Stomach (tissue), 9 donors: ENCODE data around the gene CDH16. TPM values are rescaled to one million over a fixed set of nuclear protein-coding genes. Genes with fewer than 3 reads are reported as not detected.

ENCODE experiments used
- DNase-seq, 2 donors: peaks; one replicate each; pipeline versions ENCODE4 v3.0.0 to v3.0.0-alpha.2; 2013 to 2019
- H3K27ac ChIP-seq, 5 donors: fragments of 200-600 bp in 4 of 5; sonication (generic) in 4 of 5; one replicate each; pipeline ENCODE4 v1.5.1; 2013 to 2019; ENCODE audit warnings: mild to moderate bottlenecking in 1 of 5, moderate library complexity in 1 of 5
- H3K27me3 ChIP-seq, 3 donors: fragments of 200-600 bp; sonication (generic); one replicate each; pipeline ENCODE4 v1.5.1; 2017 to 2019; ENCODE audit warnings: mixed run types in 1 of 3
- H3K36me3 ChIP-seq, 4 donors: fragments of 200-600 bp; sonication (generic); 1 replicate in 3 of 4; 2 replicates in 1 of 4; pipeline ENCODE4 v1.5.1; 2016 to 2019
- H3K4me1 ChIP-seq, 4 donors: fragments of 200-600 bp; sonication (generic); one replicate each; pipeline ENCODE4 v1.5.1; 2016 to 2019
- H3K4me3 ChIP-seq, 4 donors: fragments of 200-600 bp; sonication (generic) in 3 of 4; one replicate each; pipeline ENCODE4 v1.5.1; 2016 to 2019; ENCODE audit warnings: mild to moderate bottlenecking in 1 of 4
- H3K9me3 ChIP-seq, 4 donors: fragments of 200-600 bp; sonication (generic); one replicate each; pipeline ENCODE4 v1.5.1; 2016 to 2019
- EP300 ChIP-seq: sonication (generic); formaldehyde crosslinking; IDR thresholded peaks from one replicate; pipeline ENCODE4 v1.6.1; 2017; ENCODE audit warnings: antibody characterized with exemption
- POLR2A ChIP-seq, 4 donors: fragments of 450-650 bp; IDR thresholded peaks; one replicate each; pipeline ENCODE4 v1.6.1; 2016; ENCODE audit warnings: antibody characterized with exemption in 4 of 4, control low read depth in 2 of 4, mild to moderate bottlenecking in 1 of 4, moderate library complexity in 1 of 4
- POLR2AphosphoS5 ChIP-seq, 3 donors: sonication (generic); formaldehyde crosslinking; IDR thresholded peaks; one replicate each; pipeline ENCODE4 v1.6.1; 2016; ENCODE audit warnings: antibody characterized with exemption in 3 of 3
- WGBS, 5 donors: extraction: QIAGEN DNeasy Blood & Tissue Kit in 3 of 5; methylation state at CpG; one replicate each; pipeline versions ENCODE4 v1.1.5 to v1.1.7; 2013 to 2018; 5-methylcytosine and 5-hydroxymethylcytosine counted together
- intact Hi-C: fragments of 100-400 bp; cut with DNase I; formaldehyde crosslinking; loops from one replicate; pipeline ENCODE4 v1.15.1; 2023; ENCODE audit warnings: low total_unique reads
- polyA plus RNA-seq, 3 donors: library from polyadenylated mRNA; stranded (reverse); fragments of 200-250 nt; gene quantifications; one replicate each; pipeline ENCODE4 v1.2.3, GENCODE V29; 2013
- total RNA-seq, 5 donors: library from RNA; depleted of rRNA; stranded (reverse); fragments of >200 nt; gene quantifications; one replicate each; pipeline versions ENCODE4 v1.1.0 to v1.2.3, GENCODE V29; 2014 to 2016
- TF ChIP-seq, protein P1 (sequence below), 7 experiments: fragments of 450-650 bp in 4 of 7; fragments of 200-600 bp in 3 of 7; sonication (generic) in 3 of 7; IDR thresholded peaks; one replicate each; pipeline ENCODE4 v1.5.1; 2016 to 2019; ENCODE audit warnings: antibody characterized with exemption in 7 of 7, control low read depth in 2 of 7, mild to moderate bottlenecking in 1 of 7
- donor health status: healthy with polysubstance abuse.
- donor health status: Bipolar disorder and iron deficiency.
- donor health status: healthy.

The CDH16 gene
- total and polyA plus RNA-seq, 8 donors: 0.14 to 2.3 (median 1.1) TPM; not detected in 5

DNA sequence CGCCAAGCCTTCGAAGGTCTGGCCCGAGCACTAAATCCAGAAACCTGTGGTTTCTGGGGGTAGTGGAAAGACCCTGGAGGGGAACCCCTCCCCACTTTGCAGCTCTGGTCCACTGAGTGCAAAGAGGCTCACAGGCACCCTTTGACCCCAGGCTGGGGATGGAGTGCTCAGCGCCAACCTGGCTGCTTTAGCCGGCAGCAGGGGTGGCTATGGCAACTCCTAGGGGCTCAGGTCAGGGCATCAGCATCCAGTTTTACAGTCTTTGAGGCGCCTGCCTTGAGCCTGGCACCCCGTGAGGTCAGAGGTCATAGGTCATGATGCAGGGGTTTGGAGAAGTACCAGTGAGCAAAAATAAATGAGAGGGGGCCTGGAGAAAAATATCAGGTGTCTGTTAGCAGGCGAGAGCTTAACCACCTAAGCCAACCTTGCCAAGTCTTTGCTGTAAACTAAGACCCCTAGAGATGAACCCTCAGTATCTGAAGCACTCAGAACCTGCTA, 56.6 kb downstream of the CDH16 start:
- TF ChIP-seq POLR2A (IDR thresholded peaks at IDR 0.05): no peak
- TF ChIP-seq EP300: no peak
- TF ChIP-seq POLR2AphosphoS5 (IDR thresholded peaks at IDR 0.05): no peak
- TF ChIP-seq, protein P1, sequence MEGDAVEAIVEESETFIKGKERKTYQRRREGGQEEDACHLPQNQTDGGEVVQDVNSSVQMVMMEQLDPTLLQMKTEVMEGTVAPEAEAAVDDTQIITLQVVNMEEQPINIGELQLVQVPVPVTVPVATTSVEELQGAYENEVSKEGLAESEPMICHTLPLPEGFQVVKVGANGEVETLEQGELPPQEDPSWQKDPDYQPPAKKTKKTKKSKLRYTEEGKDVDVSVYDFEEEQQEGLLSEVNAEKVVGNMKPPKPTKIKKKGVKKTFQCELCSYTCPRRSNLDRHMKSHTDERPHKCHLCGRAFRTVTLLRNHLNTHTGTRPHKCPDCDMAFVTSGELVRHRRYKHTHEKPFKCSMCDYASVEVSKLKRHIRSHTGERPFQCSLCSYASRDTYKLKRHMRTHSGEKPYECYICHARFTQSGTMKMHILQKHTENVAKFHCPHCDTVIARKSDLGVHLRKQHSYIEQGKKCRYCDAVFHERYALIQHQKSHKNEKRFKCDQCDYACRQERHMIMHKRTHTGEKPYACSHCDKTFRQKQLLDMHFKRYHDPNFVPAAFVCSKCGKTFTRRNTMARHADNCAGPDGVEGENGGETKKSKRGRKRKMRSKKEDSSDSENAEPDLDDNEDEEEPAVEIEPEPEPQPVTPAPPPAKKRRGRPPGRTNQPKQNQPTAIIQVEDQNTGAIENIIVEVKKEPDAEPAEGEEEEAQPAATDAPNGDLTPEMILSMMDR (IDR thresholded peaks at IDR 0.05): no peak
- Histone ChIP-seq H3K9me3 (no peaks in the 10 kb centered on the region), H3K27me3 (no peaks in the 10 kb centered on the region), H3K4me3 (no peak overlapping the region), H3K4me1 (peaks cover 0 to 7% (median 0%) of the 10 kb centered on the region in 4 donors), H3K36me3 (no peaks in the 10 kb centered on the region), H3K27ac (no peak overlapping the region)
- DNase-seq: no peak
- intact Hi-C loops: loop anchor here (10.0 kb wide), 1 partner anchor 127 kb away; no protein-coding TSS in a partner anchor
- WGBS, 5 donors: 85 to 89% (median 87%) methylated on average over 7 to 8 of the region's 8 CpGs

DNA sequence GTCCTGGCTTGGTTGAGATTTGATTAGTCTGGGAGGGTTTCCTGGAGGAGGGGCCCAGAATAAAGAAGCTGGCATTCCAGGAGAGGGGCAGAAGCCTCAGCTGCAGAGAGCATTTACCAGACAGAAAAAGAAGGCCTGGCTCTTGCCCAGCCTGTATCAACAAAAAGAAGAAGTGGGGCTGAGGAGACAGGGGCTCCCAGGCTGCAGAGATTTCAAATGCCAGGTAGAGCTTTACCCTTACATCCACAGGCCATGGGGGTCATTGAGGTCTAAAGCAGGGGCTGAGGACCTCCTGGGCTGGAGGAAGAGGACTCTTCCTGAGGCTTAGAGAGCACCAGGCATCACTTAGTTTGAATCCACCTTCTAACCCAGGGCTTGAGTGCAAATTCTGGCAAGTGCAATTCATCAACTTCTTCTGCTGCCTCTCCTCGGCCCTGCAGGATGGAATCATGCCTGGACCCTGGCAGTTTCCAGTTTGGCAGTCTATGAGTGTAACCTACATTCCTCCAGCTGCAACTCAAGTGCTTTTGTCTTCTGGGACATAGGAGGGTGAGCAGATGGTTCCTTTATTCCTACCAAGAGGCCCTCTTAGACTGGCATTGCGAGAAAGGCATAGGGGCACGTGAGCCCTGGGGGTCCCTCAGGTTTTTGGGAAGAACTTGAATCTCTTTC, 59.2 kb downstream of the CDH16 start:
- no peak for TF ChIP-seq EP300
- TF ChIP-seq, protein P1 (IDR thresholded peaks at IDR 0.05): no peak
- no peak for TF ChIP-seq POLR2A (IDR thresholded peaks at IDR 0.05)
- TF ChIP-seq POLR2AphosphoS5 (IDR thresholded peaks at IDR 0.05): no peak
- intact Hi-C loops: loop anchor here (10.0 kb wide), 1 partner anchor 125 kb away; no protein-coding TSS in a partner anchor
- no peak overlapping the region for H3K4me3 ChIP-seq
- H3K27ac ChIP-seq: no peak overlapping the region
- DNase-seq: no peak
- 80 to 91% (median 87%) methylated on average over 3 of the region's 3 CpGs for WGBS, 5 donors
- H3K36me3 ChIP-seq: no peaks in the 10 kb centered on the region
- peaks cover 0 to 7% (median 0%) of the 10 kb centered on the region in 4 donors for H3K4me1 ChIP-seq
- no peaks in the 10 kb centered on the region for H3K9me3 ChIP-seq
- H3K27me3 ChIP-seq: no peaks in the 10 kb centered on the region

- Histone ChIP-seq H3K4me3 (no peak overlapping the region), H3K36me3 (no peaks in the 10 kb centered on the region), H3K27ac (no peak overlapping the region), H3K9me3 (no peaks in the 10 kb centered on the region), H3K27me3 (no peaks in the 10 kb centered on the region), H3K4me1 (peaks cover 0 to 7% (median 0%) of the 10 kb centered on the region in 4 donors)
- WGBS, 5 donors: 39 to 56% (median 45%) methylated on average over 3 to 4 of the region's 4 CpGs
- TF ChIP-seq POLR2A (IDR thresholded peaks at IDR 0.05) (no peak), POLR2AphosphoS5 (IDR thresholded peaks at IDR 0.05) (no peak), EP300 (no peak)
- TF ChIP-seq, protein P1 (IDR thresholded peaks at IDR 0.05): no peak
- intact Hi-C loops: no loop called here
- peak in 1 of 2 donors; percentile 48 for DNase-seq
Measured at GRCh38 chr16:66858740-66859396, 59.8 kb downstream of the CDH16 start.

Other genes with a start within 250 kb of the CDH16 start
- gene CMTM4, start 222.1 kb downstream of the CDH16 start, total RNA-seq: 100 to 1,000 TPM in 3 of 5 donors, 10 to 100 TPM in 2; 10.5 to 244 (median 127) TPM
- gene CMTM4, start 222.1 kb downstream of the CDH16 start, polyA plus RNA-seq: 10 to 100 TPM; 15.1 to 38.2 (median 24.1) TPM
- gene DYNC1LI2, start 167.3 kb downstream of the CDH16 start, total RNA-seq: 100 to 1,000 TPM in 4 of 5 donors, 10 to 100 TPM in 1; 53.1 to 264 (median 211) TPM
- 10 to 100 TPM; 34.5 to 67.4 (median 51.6) TPM for gene DYNC1LI2, start 167.3 kb downstream of the CDH16 start, polyA plus RNA-seq
- gene TERB1, start 117.3 kb downstream of the CDH16 start, total RNA-seq: not detected
- not detected for gene TERB1, start 117.3 kb downstream of the CDH16 start, polyA plus RNA-seq
- gene NAE1, start 87.9 kb downstream of the CDH16 start, total RNA-seq: 10 to 100 TPM in 4 of 5 donors, 1 to 10 TPM in 1; 4.5 to 72.1 (median 16.9) TPM
- gene NAE1, start 87.9 kb downstream of the CDH16 start, polyA plus RNA-seq: 10 to 100 TPM; 25.6 to 40.8 (median 32.0) TPM
- 10 to 100 TPM in 1 of 5 donors, under 1 TPM in 1, not detected in 3; 0.55 to 27.8 TPM for gene CA7, start 74.5 kb downstream of the CDH16 start, total RNA-seq
- under 1 TPM in 1 of 3 donors, not detected in 2; 0.10 TPM for gene CA7, start 74.5 kb downstream of the CDH16 start, polyA plus RNA-seq
- 10 to 100 TPM in 1 of 5 donors, 1 to 10 TPM in 4; 4.9 to 96.9 (median 7.5) TPM for gene PDP2, start 38.4 kb downstream of the CDH16 start, total RNA-seq
- gene PDP2, start 38.4 kb downstream of the CDH16 start, polyA plus RNA-seq: 1 to 10 TPM; 1.6 to 2.1 (median 1.9) TPM
- gene RRAD, start 6.7 kb upstream of the CDH16 start, total RNA-seq: 10 to 100 TPM in 2 of 5 donors, 1 to 10 TPM in 3; 1.0 to 39.7 (median 3.6) TPM
- 10 to 100 TPM in 1 of 3 donors, 1 to 10 TPM in 2; 2.9 to 37.8 (median 3.4) TPM for gene RRAD, start 6.7 kb upstream of the CDH16 start, polyA plus RNA-seq
- 10 to 100 TPM in 4 of 5 donors, 1 to 10 TPM in 1; 4.3 to 95.1 (median 43.2) TPM for gene CIAO2B, start 15.5 kb upstream of the CDH16 start, total RNA-seq
- gene CIAO2B, start 15.5 kb upstream of the CDH16 start, polyA plus RNA-seq: 100 to 1,000 TPM; 166 to 176 (median 171) TPM
- 100 to 1,000 TPM in 1 of 5 donors, 10 to 100 TPM in 4; 16.9 to 893 (median 47.4) TPM for gene CES2, start 16.6 kb upstream of the CDH16 start, total RNA-seq
- 10 to 100 TPM; 24.9 to 32.7 (median 26.1) TPM for gene CES2, start 16.6 kb upstream of the CDH16 start, polyA plus RNA-seq
- gene CES3, start 42.4 kb upstream of the CDH16 start, total RNA-seq: 100 to 1,000 TPM in 1 of 5 donors, 10 to 100 TPM in 1, 1 to 10 TPM in 1, under 1 TPM in 1, not detected in 1; 0.37 to 145 (median 8.3) TPM
- gene CES3, start 42.4 kb upstream of the CDH16 start, polyA plus RNA-seq: 1 to 10 TPM in 1 of 3 donors, under 1 TPM in 1, not detected in 1; 0.56 to 2.8 TPM
- 10 to 100 TPM in 2 of 5 donors, 1 to 10 TPM in 3; 3.3 to 22.3 (median 7.0) TPM for gene CES4A, start 69.7 kb upstream of the CDH16 start, total RNA-seq
- gene CES4A, start 69.7 kb upstream of the CDH16 start, polyA plus RNA-seq: 10 to 100 TPM in 1 of 3 donors, 1 to 10 TPM in 2; 3.2 to 16.5 (median 3.7) TPM
- gene CBFB, start 110.3 kb upstream of the CDH16 start, total RNA-seq: 10 to 100 TPM in 4 of 5 donors, 1 to 10 TPM in 1; 4.1 to 68.1 (median 46.2) TPM
- 10 to 100 TPM; 13.1 to 17.7 (median 14.9) TPM for gene CBFB, start 110.3 kb upstream of the CDH16 start, polyA plus RNA-seq
- 10 to 100 TPM in 3 of 5 donors, 1 to 10 TPM in 2; 4.6 to 39.6 (median 13.4) TPM for gene PHAF1, start 191.1 kb upstream of the CDH16 start, total RNA-seq
- 1 to 10 TPM; 5.1 to 7.6 (median 7.5) TPM for gene PHAF1, start 191.1 kb upstream of the CDH16 start, polyA plus RNA-seq
- gene B3GNT9, start 232.1 kb upstream of the CDH16 start, total RNA-seq: 10 to 100 TPM in 1 of 5 donors, 1 to 10 TPM in 3, under 1 TPM in 1; 0.58 to 11.2 (median 4.3) TPM
- gene B3GNT9, start 232.1 kb upstream of the CDH16 start, polyA plus RNA-seq: 1 to 10 TPM; 3.5 to 7.9 (median 4.0) TPM
- gene TRADD, start 241.0 kb upstream of the CDH16 start, total RNA-seq: 100 to 1,000 TPM in 1 of 5 donors, 10 to 100 TPM in 4; 10.6 to 112 (median 38.4) TPM
- gene TRADD, start 241.0 kb upstream of the CDH16 start, polyA plus RNA-seq: 10 to 100 TPM; 18.9 to 39.4 (median 34.8) TPM
- gene FBXL8, start 241.1 kb upstream of the CDH16 start, total RNA-seq: 100 to 1,000 TPM in 1 of 5 donors, 10 to 100 TPM in 3, 1 to 10 TPM in 1; 5.5 to 412 (median 51.3) TPM
- 10 to 100 TPM in 2 of 3 donors, 1 to 10 TPM in 1; 8.3 to 18.3 (median 10.7) TPM for gene FBXL8, start 241.1 kb upstream of the CDH16 start, polyA plus RNA-seq
- 100 to 1,000 TPM in 1 of 5 donors, 10 to 100 TPM in 3, 1 to 10 TPM in 1; 9.5 to 630 (median 36.5) TPM for gene HSF4, start 245.9 kb upstream of the CDH16 start, total RNA-seq
- gene HSF4, start 245.9 kb upstream of the CDH16 start, polyA plus RNA-seq: 10 to 100 TPM; 23.8 to 65.4 (median 27.9) TPM